H9 (cell line): ENCODE results near the gene L3MBTL4. TPM values are rescaled to one million over a fixed set of nuclear protein-coding genes. Genes with fewer than 3 reads are reported as not detected.

Source experiments
- DNase-seq: peaks from one replicate; pipeline ENCODE4 v3.0.0-alpha.2; 2017
- H2AFZ ChIP-seq: one replicate; pipeline ENCODE4 v1.6.1; 2013; ENCODE audit warnings: mild to moderate bottlenecking, low read length, control low read depth, moderate library complexity
- H2AK5ac ChIP-seq: 2 replicates; pipeline ENCODE4 v1.6.1; 2013; ENCODE audit warnings: low read length, control low read depth, mixed read lengths; ENCODE audit not compliant: insufficient read length
- H2BK120ac ChIP-seq: one replicate; pipeline ENCODE4 v1.6.1; 2013; ENCODE audit warnings: low read depth, mild to moderate bottlenecking, low read length, control low read depth, inconsistent platforms; ENCODE audit not compliant: poor library complexity, severe bottlenecking
- H2BK12ac ChIP-seq: 2 replicates; pipeline ENCODE4 v1.6.1; 2013; ENCODE audit warnings: low read length, control low read depth, mixed read lengths, low read depth; ENCODE audit not compliant: insufficient read length
- H2BK15ac ChIP-seq: 2 replicates; pipeline ENCODE4 v1.6.1; 2013; ENCODE audit warnings: low read depth, low read length, control low read depth
- H2BK20ac ChIP-seq: one replicate; pipeline ENCODE4 v1.6.1; 2013; ENCODE audit warnings: low read depth, mild to moderate bottlenecking, low read length, control low read depth, inconsistent platforms; ENCODE audit not compliant: poor library complexity, severe bottlenecking
- H2BK5ac ChIP-seq: 2 replicates; pipeline ENCODE4 v1.6.1; 2013; ENCODE audit warnings: low read length, control low read depth, mixed read lengths; ENCODE audit not compliant: insufficient read length
- H3K14ac ChIP-seq: 2 replicates; pipeline ENCODE4 v1.6.1; 2013; ENCODE audit warnings: low read length, control low read depth; ENCODE audit not compliant: insufficient read depth
- H3K18ac ChIP-seq: 2 replicates; pipeline ENCODE4 v1.6.1; 2013; ENCODE audit warnings: low read depth, mild to moderate bottlenecking, mixed read lengths, low read length, control low read depth; ENCODE audit not compliant: insufficient read length
- H3K23ac ChIP-seq: 2 replicates; pipeline ENCODE4 v1.6.1; 2013; ENCODE audit warnings: low read length, control low read depth, mixed read lengths, low read depth; ENCODE audit not compliant: insufficient read length
- H3K23me2 ChIP-seq: 2 replicates; pipeline ENCODE4 v1.6.1; 2013; ENCODE audit warnings: low read depth, mild to moderate bottlenecking, mixed read lengths, low read length, control low read depth; ENCODE audit not compliant: insufficient read length, poor library complexity, severe bottlenecking
- H3K27ac ChIP-seq: 2 replicates; pipeline ENCODE4 v1.5.1; 2013; ENCODE audit warnings: low read length, control low read depth, mixed read lengths, low read depth; ENCODE audit not compliant: insufficient read length
- H3K27me3 ChIP-seq: 2 replicates; pipeline ENCODE4 v1.6.1; 2013; ENCODE audit warnings: low read length, control low read depth, inconsistent platforms; ENCODE audit not compliant: insufficient read depth
- H3K4ac ChIP-seq: 2 replicates; pipeline ENCODE4 v1.6.1; 2013; ENCODE audit warnings: low read depth, mild to moderate bottlenecking, control low read depth, inconsistent platforms, low read length, moderate library complexity
- H3K4me1 ChIP-seq: 2 replicates; pipeline ENCODE4 v1.6.1; 2013; ENCODE audit warnings: low read length, control low read depth, inconsistent platforms; ENCODE audit not compliant: insufficient read depth
- H3K4me2 ChIP-seq: 2 replicates; pipeline ENCODE4 v1.6.1; 2013; ENCODE audit warnings: low read length, control low read depth, mixed read lengths; ENCODE audit not compliant: insufficient read length, insufficient read depth
- H3K56ac ChIP-seq: 2 replicates; pipeline ENCODE4 v1.6.1; 2013; ENCODE audit warnings: low read depth, mild to moderate bottlenecking, mixed read lengths, low read length, control low read depth; ENCODE audit not compliant: insufficient read length
- H3K79me1 ChIP-seq: 2 replicates; pipeline ENCODE4 v1.6.1; 2013; ENCODE audit warnings: low read depth, mild to moderate bottlenecking, moderate library complexity, low read length, control low read depth, inconsistent platforms; ENCODE audit not compliant: insufficient read depth, poor library complexity, severe bottlenecking
- H3K79me2 ChIP-seq: 2 replicates; pipeline ENCODE4 v1.6.1; 2013; ENCODE audit warnings: low read length, control low read depth, inconsistent platforms; ENCODE audit not compliant: insufficient read depth
- H3K9ac ChIP-seq: 2 replicates; pipeline ENCODE4 v1.6.1; 2013; ENCODE audit warnings: low read length, control low read depth, mixed read lengths; ENCODE audit not compliant: insufficient read length; ENCODE audit errors: extremely low read depth
- H3K9me3 ChIP-seq: one replicate; pipeline ENCODE4 v1.6.1; 2013; ENCODE audit warnings: low read depth, low read length, inconsistent platforms; ENCODE audit not compliant: control insufficient read depth
- H3T11ph ChIP-seq: one replicate; pipeline ENCODE4 v1.6.1; 2013; ENCODE audit warnings: mild to moderate bottlenecking, low read length, control low read depth, inconsistent platforms
- H4K20me1 ChIP-seq: one replicate; pipeline ENCODE4 v1.6.1; 2013; ENCODE audit not compliant: control insufficient read depth, insufficient read length, insufficient read depth
- H4K5ac ChIP-seq: 2 replicates; pipeline ENCODE4 v1.6.1; 2013; ENCODE audit warnings: low read depth, mild to moderate bottlenecking, mixed read lengths, low read length, control low read depth; ENCODE audit not compliant: insufficient read length
- H4K8ac ChIP-seq: replicated peaks from 2 replicates; pipeline ENCODE4 v1.6.1; 2013; ENCODE audit warnings: low read length, control low read depth, mixed read lengths, low read depth; ENCODE audit not compliant: insufficient read length
- H4K91ac ChIP-seq: 2 replicates; pipeline ENCODE4 v1.6.1; 2013; ENCODE audit warnings: low read depth, mild to moderate bottlenecking, moderate library complexity, mixed read lengths, low read length, control low read depth; ENCODE audit not compliant: insufficient read length
- H3K27ac Mint-ChIP-seq, 3 experiments: 2 replicates in 2 of 3; 3 replicates in 1 of 3; pipeline ENCODE4 v1.8.0; 2020 to 2021; ENCODE audit warnings: mixed read lengths in 3 of 3, mild to moderate bottlenecking in 1 of 3, moderate library complexity in 1 of 3
- H3K27me3 Mint-ChIP-seq: 2 replicates; pipeline ENCODE4 v1.8.0; 2021; ENCODE audit warnings: low read depth, mild to moderate bottlenecking, moderate library complexity, mixed read lengths
- H3K36me3 Mint-ChIP-seq, 3 experiments: 2 replicates in 2 of 3; 3 replicates in 1 of 3; pipeline ENCODE4 v1.8.0; 2020 to 2021; ENCODE audit warnings: low read depth in 3 of 3, mixed read lengths in 3 of 3; ENCODE audit not compliant: insufficient read depth in 1 of 3
- H3K4me1 Mint-ChIP-seq, 2 experiments: 2 replicates each; pipeline ENCODE4 v1.8.0; 2020; ENCODE audit warnings: mixed read lengths in 2 of 2
- H3K4me3 Mint-ChIP-seq, 2 experiments: 2 replicates in 1 of 2; 3 replicates in 1 of 2; pipeline ENCODE4 v1.8.0; 2020 to 2021; ENCODE audit warnings: mild to moderate bottlenecking in 2 of 2, mixed read lengths in 2 of 2, moderate library complexity in 1 of 2
- H3K9me3 Mint-ChIP-seq, 2 experiments: 2 replicates in 1 of 2; 3 replicates in 1 of 2; pipeline ENCODE4 v1.8.0; 2020; ENCODE audit warnings: mild to moderate bottlenecking in 2 of 2, mixed read lengths in 2 of 2, moderate library complexity in 1 of 2
- WGBS: extraction: QIAGEN DNeasy Blood & Tissue Kit; methylation state at CpG from one replicate; pipeline ENCODE4 v1.1.7; 2013; ENCODE audit warnings: missing lambda C conversion rate, low lambda C conversion rate, mixed read lengths; ENCODE audit not compliant: insufficient read length; ENCODE audit errors: extremely low coverage; 5-methylcytosine and 5-hydroxymethylcytosine counted together
- total RNA-seq: library from RNA; stranded (reverse); gene quantifications from 2 replicates; pipeline ENCODE4 v1.2.1, GENCODE V29; 2021
- TF ChIP-seq, protein P1 (sequence below): fragments of 200-600 bp; sonication (generic); conservative IDR thresholded peaks from 3 replicates; pipeline ENCODE4 v1.8.0; 2021; ENCODE audit warnings: antibody characterized with exemption, mild to moderate bottlenecking

The L3MBTL4 gene
- total RNA-seq, 1 experiment from 2014 or later = 1.9 TPM

- Histone ChIP-seq H2BK12ac (no peak overlapping the region), H3K56ac (no peak overlapping the region), H3K4me2 (no peak overlapping the region), H3K9me3 (no peaks in the 10 kb centered on the region), H3T11ph (no peak overlapping the region), H3K4ac (no peak overlapping the region), H3K79me1 (no peaks in the 10 kb centered on the region), H4K8ac (no peak overlapping the region), H3K27me3 (no peaks in the 10 kb centered on the region), H2BK120ac (no peak overlapping the region), H3K14ac (no peak overlapping the region), H2AFZ (no peak overlapping the region), H4K91ac (no peak overlapping the region), H3K18ac (no peak overlapping the region), H4K5ac (no peak overlapping the region), H4K20me1 (no peaks in the 10 kb centered on the region), H2BK5ac (no peak overlapping the region), H2BK15ac (no peak overlapping the region), H3K4me1 (no peaks in the 10 kb centered on the region), H3K79me2 (no peaks in the 10 kb centered on the region), H3K23ac (no peak overlapping the region), H3K27ac (no peak overlapping the region), H3K9ac (no peak overlapping the region), H2AK5ac (no peak overlapping the region), H2BK20ac (no peak overlapping the region), H3K23me2 (no peaks in the 10 kb centered on the region)
- no peak for DNase-seq
- Mint-ChIP-seq H3K9me3 (no peaks in the 10 kb centered on the region), H3K27me3 (peaks cover 18% of the 10 kb centered on the region), H3K36me3 (no peaks in the 10 kb centered on the region), H3K4me3 (no peak overlapping the region), H3K4me1 (peaks cover 12 to 14% of the 10 kb centered on the region in 2 experiments), H3K27ac (no peak overlapping the region)
- TF ChIP-seq, protein P1, sequence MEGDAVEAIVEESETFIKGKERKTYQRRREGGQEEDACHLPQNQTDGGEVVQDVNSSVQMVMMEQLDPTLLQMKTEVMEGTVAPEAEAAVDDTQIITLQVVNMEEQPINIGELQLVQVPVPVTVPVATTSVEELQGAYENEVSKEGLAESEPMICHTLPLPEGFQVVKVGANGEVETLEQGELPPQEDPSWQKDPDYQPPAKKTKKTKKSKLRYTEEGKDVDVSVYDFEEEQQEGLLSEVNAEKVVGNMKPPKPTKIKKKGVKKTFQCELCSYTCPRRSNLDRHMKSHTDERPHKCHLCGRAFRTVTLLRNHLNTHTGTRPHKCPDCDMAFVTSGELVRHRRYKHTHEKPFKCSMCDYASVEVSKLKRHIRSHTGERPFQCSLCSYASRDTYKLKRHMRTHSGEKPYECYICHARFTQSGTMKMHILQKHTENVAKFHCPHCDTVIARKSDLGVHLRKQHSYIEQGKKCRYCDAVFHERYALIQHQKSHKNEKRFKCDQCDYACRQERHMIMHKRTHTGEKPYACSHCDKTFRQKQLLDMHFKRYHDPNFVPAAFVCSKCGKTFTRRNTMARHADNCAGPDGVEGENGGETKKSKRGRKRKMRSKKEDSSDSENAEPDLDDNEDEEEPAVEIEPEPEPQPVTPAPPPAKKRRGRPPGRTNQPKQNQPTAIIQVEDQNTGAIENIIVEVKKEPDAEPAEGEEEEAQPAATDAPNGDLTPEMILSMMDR = no peak
- no CpG with 5 or more reads among the region's 8 CpGs for WGBS
Measured at GRCh38 chr18:6270771-6271216, 143.9 kb downstream of the L3MBTL4 start.
